Natural killer cell (primary cell): ENCODE measurements around the gene HSFX3. TPM values are rescaled to one million over a fixed set of nuclear protein-coding genes. Genes with fewer than 3 reads are reported as not detected.

Experiments
- ATAC-seq, 3 donors: fragments of 150-1000 bp in 2 of 3; fragments of 200-7000 bp in 1 of 3; cut with Tn5 transposase; 1 replicate in 1 of 3; 2 replicates in 2 of 3; pipeline ENCODE4 v1.10.0; 2021; ENCODE audit warnings: mild to moderate bottlenecking in 2 of 3, moderate library complexity in 2 of 3
- DNase-seq, 2 donors: peaks; one replicate each; pipeline versions ENCODE4 v3.0.0 to v3.0.0-alpha.2; 2013 to 2021; ENCODE audit warnings: mixed read lengths in 1 of 2
- H3K27ac ChIP-seq: one replicate; pipeline ENCODE4 v1.5.1; 2013; ENCODE audit warnings: mild to moderate bottlenecking, low read length
- H3K27me3 ChIP-seq: one replicate; pipeline ENCODE4 v1.6.1; 2013; ENCODE audit warnings: low read length; ENCODE audit not compliant: control insufficient read depth, insufficient read depth
- H3K36me3 ChIP-seq: one replicate; pipeline ENCODE4 v1.6.1; 2013; ENCODE audit warnings: low read length; ENCODE audit not compliant: control insufficient read depth, insufficient read depth
- H3K4me1 ChIP-seq: one replicate; pipeline ENCODE4 v1.6.1; 2013; ENCODE audit warnings: low read length; ENCODE audit not compliant: control insufficient read depth, insufficient read depth
- H3K4me3 ChIP-seq: one replicate; pipeline ENCODE4 v1.5.1; 2013; ENCODE audit warnings: low read length
- H3K9me3 ChIP-seq: one replicate; pipeline ENCODE4 v1.6.1; 2013; ENCODE audit warnings: low read length; ENCODE audit not compliant: control insufficient read depth, insufficient read depth
- H3K27ac Mint-ChIP-seq, 2 donors: one replicate each; pipeline ENCODE4 v1.8.0; 2022; ENCODE audit warnings: mild to moderate bottlenecking in 2 of 2, mixed read lengths in 2 of 2, moderate library complexity in 1 of 2
- H3K27me3 Mint-ChIP-seq, 2 donors: one replicate each; pipeline ENCODE4 v1.8.0; 2022; ENCODE audit warnings: low read depth in 2 of 2, mixed read lengths in 2 of 2
- H3K36me3 Mint-ChIP-seq: one replicate; pipeline ENCODE4 v1.8.0; 2022; ENCODE audit warnings: mixed read lengths
- H3K4me1 Mint-ChIP-seq, 2 donors: one replicate each; pipeline ENCODE4 v1.8.0; 2022; ENCODE audit warnings: mixed read lengths in 2 of 2
- H3K4me3 Mint-ChIP-seq: one replicate; pipeline ENCODE4 v1.8.0; 2022; ENCODE audit warnings: mild to moderate bottlenecking, moderate library complexity, mixed read lengths
- H3K9me3 Mint-ChIP-seq, 2 donors: one replicate each; pipeline ENCODE4 v1.8.0; 2022; ENCODE audit warnings: mixed read lengths in 2 of 2
- WGBS: methylation state at CpG from one replicate; pipeline ENCODE4 v1.1.7; 2013; ENCODE audit warnings: missing lambda C conversion rate; ENCODE audit not compliant: insufficient coverage; 5-methylcytosine and 5-hydroxymethylcytosine counted together
- intact Hi-C: fragments of 100-400 bp; cut with micrococcal nuclease; formaldehyde crosslinking; loops from one replicate; pipeline ENCODE4 v1.14.2; 2022
- total RNA-seq, 4 donors: library from RNA; stranded (reverse); fragments of 120-200 nt in 1 of 4; gene quantifications; one replicate each; pipeline versions ENCODE4 v1.2.3 to v1.2.4, GENCODE V29; 2013 to 2022
- TF ChIP-seq, protein P1 (sequence below): fragments of 200-600 bp; IDR thresholded peaks from one replicate; pipeline ENCODE4 v1.8.0; 2022; ENCODE audit warnings: antibody characterized with exemption

The HSFX3 gene
- total RNA-seq, 3 donors from 2014 or later (not counting 1 experiment from before 2014, with no cell fraction given), result not detected

DNA sequence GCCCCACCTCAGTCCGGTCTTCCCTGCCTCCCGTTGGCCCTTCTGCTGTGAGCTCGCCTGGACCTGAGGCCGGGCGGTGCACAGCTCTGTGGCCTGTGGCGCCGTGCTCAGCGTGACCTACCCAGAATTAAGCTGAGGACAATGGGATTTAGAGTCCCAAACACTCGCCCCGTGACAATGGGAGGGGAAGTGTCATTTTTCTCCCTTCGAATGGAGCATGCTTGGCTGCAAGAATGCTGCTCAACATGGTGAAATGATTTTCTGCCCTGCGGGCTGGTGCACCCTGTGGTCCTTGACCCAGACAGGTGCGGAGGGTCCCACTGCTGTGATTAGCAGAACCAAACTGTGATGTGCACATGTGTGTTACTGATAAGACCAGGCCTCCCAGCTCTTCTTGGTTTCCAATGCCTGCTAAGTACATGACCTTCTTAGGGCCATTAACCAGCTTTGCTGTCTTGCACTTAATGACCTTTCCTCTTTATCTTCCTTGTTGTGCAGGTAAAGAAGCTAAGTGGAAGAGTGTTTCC lies 8.1 kb downstream of the HSFX3 start:
- no peaks in the 10 kb centered on the region for H3K9me3 Mint-ChIP-seq
- ATAC-seq (no peak), DNase-seq (no peak)
- H3K27me3 Mint-ChIP-seq, result no peaks in the 10 kb centered on the region
- Histone ChIP-seq H3K27me3 (no peaks in the 10 kb centered on the region), H3K4me1 (peaks cover 14% of the 10 kb centered on the region), H3K9me3 (no peaks in the 10 kb centered on the region), H3K27ac (peak overlapping the region; percentile 100), H3K4me3 (peak overlapping the region; percentile 81), H3K36me3 (peaks cover 3% of the 10 kb centered on the region)
- H3K27ac Mint-ChIP-seq, result peak overlapping the region; percentile 95 to 96
- peak overlapping the region; percentile 89 for H3K4me3 Mint-ChIP-seq
- H3K36me3 Mint-ChIP-seq, result no peaks in the 10 kb centered on the region
- WGBS, result 11% methylated on average over 13 of the region's 13 CpGs
- TF ChIP-seq, protein P1, sequence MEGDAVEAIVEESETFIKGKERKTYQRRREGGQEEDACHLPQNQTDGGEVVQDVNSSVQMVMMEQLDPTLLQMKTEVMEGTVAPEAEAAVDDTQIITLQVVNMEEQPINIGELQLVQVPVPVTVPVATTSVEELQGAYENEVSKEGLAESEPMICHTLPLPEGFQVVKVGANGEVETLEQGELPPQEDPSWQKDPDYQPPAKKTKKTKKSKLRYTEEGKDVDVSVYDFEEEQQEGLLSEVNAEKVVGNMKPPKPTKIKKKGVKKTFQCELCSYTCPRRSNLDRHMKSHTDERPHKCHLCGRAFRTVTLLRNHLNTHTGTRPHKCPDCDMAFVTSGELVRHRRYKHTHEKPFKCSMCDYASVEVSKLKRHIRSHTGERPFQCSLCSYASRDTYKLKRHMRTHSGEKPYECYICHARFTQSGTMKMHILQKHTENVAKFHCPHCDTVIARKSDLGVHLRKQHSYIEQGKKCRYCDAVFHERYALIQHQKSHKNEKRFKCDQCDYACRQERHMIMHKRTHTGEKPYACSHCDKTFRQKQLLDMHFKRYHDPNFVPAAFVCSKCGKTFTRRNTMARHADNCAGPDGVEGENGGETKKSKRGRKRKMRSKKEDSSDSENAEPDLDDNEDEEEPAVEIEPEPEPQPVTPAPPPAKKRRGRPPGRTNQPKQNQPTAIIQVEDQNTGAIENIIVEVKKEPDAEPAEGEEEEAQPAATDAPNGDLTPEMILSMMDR, result no peak
- intact Hi-C loops, result no loop called here
- peaks cover 6 to 27% of the 10 kb centered on the region in 2 donors for H3K4me1 Mint-ChIP-seq

DNA sequence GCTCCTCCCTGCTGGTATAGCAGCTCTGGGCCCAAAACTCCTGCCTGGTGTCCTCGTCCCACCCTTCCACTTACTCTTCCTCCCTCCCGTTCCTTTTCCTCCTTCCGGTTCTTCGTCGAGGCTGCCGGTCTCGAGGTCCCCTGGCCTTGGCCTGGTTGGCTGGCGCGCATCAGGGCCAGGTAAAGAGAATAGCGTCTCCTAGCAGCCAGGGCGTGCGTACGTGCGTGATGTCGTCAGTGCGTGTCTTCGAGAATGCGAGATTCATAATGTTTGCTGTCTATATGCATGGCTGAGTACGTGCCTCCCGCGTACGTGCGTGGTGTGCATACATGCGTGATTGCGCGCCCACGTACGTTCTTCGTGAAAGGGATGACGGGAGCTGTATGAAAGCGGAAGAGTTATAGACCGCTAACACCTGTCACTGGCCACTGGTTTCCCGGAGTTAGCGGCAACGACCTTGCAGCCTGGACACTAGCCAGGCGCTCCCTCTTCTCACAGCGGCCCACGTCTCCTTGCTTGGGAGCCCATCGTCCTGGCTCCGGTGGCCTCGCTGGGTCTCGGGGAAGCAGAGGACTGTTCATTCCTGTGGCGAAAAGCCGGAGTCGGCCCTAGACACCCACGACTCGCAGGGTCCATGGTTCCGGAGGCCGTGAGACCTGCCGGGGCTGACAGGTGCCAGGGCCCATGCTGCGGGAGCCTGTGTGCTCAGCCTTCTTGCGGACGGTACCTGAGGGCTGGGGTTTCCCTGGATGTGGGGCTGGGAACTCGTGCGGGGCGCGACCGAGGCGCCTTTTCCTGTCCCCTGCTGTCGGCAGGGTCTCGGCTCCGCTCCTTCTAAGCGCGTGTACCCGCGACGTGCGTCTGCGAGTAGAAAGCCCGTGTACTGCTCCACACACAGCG lies 8.9 kb downstream of the HSFX3 start, which contains the start of gene EOLA1:
Gene EOLA1 (plus strand): TSS at position 392 of the 900 bp plus-strand sequence. CDS start 4,619 bp downstream, outside the sequence.
- Mint-ChIP-seq H3K4me1 (peaks cover 6 to 33% of the 10 kb centered on the region in 2 donors), H3K4me3 (peak within 1 kb of the TSS; percentile 97), H3K27ac (peak within 1 kb of the TSS; percentile 95 to 96), H3K36me3 (no peaks in the 10 kb centered on the region), H3K9me3 (no peaks in the 10 kb centered on the region), H3K27me3 (no peaks in the 10 kb centered on the region)
- 0% methylated on average over 71 of the region's 71 CpGs for WGBS
- H3K4me3 ChIP-seq, result peak within 1 kb of the TSS; percentile 81
- ATAC-seq (peak; percentile 44 to 75 (median 67)), DNase-seq (peak in 1 of 2 donors; percentile 97)
- TF ChIP-seq, protein P1, result no peak
- H3K27me3 ChIP-seq, result no peaks in the 10 kb centered on the region
- H3K4me1 ChIP-seq, result peaks cover 14% of the 10 kb centered on the region
- intact Hi-C loops, result loop anchor here (1.0 kb wide), 1 partner anchor 36 kb away; the partner anchor contains the start of gene IDS
- peak within 1 kb of the TSS; percentile 100 for H3K27ac ChIP-seq
- no peaks in the 10 kb centered on the region for H3K9me3 ChIP-seq
- peaks cover 6% of the 10 kb centered on the region for H3K36me3 ChIP-seq

DNA sequence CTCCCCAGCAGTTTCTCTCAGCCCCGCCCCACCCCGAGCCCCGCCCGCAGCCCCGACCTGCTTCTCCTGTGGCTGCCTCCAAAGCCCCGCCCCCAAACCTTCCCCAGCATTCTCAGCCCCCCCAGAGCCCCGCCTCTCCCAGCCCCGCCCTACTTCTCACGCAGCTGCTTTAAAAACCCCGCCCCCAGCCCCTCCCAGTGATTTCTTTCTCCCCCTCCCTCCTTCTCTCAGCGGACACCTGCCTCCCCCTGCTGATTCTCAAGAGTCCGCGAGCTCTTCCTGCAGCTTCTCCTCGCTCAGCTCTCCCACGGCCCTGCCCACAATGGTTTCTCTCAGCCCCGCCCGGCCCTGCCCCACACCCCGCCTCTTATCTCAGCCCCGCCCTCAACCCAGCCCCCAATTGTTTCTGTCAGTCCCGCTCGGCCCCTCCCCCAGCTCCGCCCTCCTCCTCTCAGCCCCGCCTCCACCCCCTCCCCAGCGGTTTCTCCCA lies 9.5 kb downstream of the HSFX3 start:
- Mint-ChIP-seq H3K27me3 (no peaks in the 10 kb centered on the region), H3K4me3 (peak overlapping the region; percentile 89), H3K36me3 (no peaks in the 10 kb centered on the region), H3K4me1 (peaks cover 6 to 33% of the 10 kb centered on the region in 2 donors), H3K9me3 (no peaks in the 10 kb centered on the region), H3K27ac (peak overlapping the region; percentile 95 to 96)
- Histone ChIP-seq H3K4me3 (peak overlapping the region; percentile 81), H3K36me3 (peaks cover 8% of the 10 kb centered on the region), H3K4me1 (peaks cover 14% of the 10 kb centered on the region), H3K27me3 (no peaks in the 10 kb centered on the region), H3K9me3 (no peaks in the 10 kb centered on the region), H3K27ac (peak overlapping the region; percentile 100)
- intact Hi-C loops, result loop anchor here (1.0 kb wide), 1 partner anchor 35 kb away; the partner anchor contains the start of gene IDS
- ATAC-seq (peak; percentile 67 to 86 (median 71)), DNase-seq (peak; percentile 77 to 94)
- TF ChIP-seq, protein P1, result no peak
- WGBS, result under 1% methylated on average over 16 of the region's 24 CpGs
